Measurements from ENCODE around the gene MED13L.

Gene MED13L

DNA sequence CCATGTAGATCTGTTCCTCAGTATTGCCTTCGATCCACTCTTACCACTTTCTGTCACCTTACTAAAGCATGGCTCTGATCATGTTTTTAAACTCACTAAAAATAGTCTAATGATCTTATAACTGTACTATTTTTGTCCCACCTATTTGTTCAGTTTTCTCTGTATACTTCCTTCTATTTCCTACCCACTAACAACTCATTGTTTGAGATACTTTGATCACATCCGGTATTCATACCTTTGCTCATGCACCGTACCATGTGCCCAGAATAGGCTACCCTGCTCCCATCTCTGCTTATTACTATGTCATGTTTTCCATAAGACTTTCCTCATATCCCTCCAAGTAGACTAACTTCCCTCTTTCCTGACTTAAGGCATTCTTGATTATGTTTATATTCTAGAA lies 128.6 kb downstream of the MED13L start:
- Histone ChIP-seq H3K4me1 (ENCODE audit: insufficient read depth, low read length) (no peaks in the 10 kb centered on the region), H3K27ac (ENCODE audit: low read length) (no peak overlapping the region), H4K20me1 (ENCODE audit: insufficient read depth, low read length) (peaks cover 83% of the 10 kb centered on the region), H3K4me3 (ENCODE audit: low read depth in 1 of 2, low read length in 2 of 2) (no peak overlapping the region), H3K27me3 (ENCODE audit: insufficient read depth, low read length, poor library complexity) (no peaks in the 10 kb centered on the region), H3K9me3 (ENCODE audit: insufficient read depth, low read length, severe bottlenecking) (no peaks in the 10 kb centered on the region), H2AFZ (ENCODE audit: low read depth, low read length) (no peak overlapping the region), H3K4me2 (ENCODE audit: insufficient read depth, low read length) (no peak overlapping the region), H3K36me3 (ENCODE audit: insufficient read depth, low read length) (no peaks in the 10 kb centered on the region), H3K9ac (ENCODE audit: low read depth, low read length) (no peak overlapping the region), H3K79me2 (ENCODE audit: insufficient read depth, low read length) (peaks cover 98% of the 10 kb centered on the region)
- DNase-seq = no peak
- TF ChIP-seq, protein P1, sequence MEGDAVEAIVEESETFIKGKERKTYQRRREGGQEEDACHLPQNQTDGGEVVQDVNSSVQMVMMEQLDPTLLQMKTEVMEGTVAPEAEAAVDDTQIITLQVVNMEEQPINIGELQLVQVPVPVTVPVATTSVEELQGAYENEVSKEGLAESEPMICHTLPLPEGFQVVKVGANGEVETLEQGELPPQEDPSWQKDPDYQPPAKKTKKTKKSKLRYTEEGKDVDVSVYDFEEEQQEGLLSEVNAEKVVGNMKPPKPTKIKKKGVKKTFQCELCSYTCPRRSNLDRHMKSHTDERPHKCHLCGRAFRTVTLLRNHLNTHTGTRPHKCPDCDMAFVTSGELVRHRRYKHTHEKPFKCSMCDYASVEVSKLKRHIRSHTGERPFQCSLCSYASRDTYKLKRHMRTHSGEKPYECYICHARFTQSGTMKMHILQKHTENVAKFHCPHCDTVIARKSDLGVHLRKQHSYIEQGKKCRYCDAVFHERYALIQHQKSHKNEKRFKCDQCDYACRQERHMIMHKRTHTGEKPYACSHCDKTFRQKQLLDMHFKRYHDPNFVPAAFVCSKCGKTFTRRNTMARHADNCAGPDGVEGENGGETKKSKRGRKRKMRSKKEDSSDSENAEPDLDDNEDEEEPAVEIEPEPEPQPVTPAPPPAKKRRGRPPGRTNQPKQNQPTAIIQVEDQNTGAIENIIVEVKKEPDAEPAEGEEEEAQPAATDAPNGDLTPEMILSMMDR (IDR thresholded peaks at IDR 0.05; ENCODE audit: borderline replicate concordance, extremely low read depth, low read length, poor library complexity, severe bottlenecking) = no peak
- no peak for TF ChIP-seq EZH2 (IDR thresholded peaks at IDR 0.05; ENCODE audit: borderline replicate concordance, low read depth, low read length, severe bottlenecking)
- no peak for ATAC-seq (ENCODE audit: insufficient read depth, low read depth)

DNA sequence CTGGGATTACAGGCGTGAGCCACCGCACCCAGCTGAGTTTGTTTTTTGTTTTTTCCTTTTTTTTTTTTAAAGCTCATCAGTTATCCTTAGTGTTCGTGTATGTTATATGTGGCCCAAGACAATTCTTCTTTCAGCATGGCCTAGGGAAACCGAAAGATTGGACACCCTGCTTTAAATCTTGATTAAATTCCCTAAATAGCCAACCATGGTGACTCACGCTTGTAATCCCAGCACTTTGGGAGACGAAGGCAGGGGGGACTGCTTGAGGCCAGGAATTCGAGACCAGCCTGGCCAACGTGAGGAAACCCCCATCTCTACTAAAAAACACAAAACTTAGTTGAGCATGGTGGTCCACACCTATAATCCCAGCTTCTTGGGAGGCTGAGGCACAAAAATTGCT lies 131.1 kb downstream of the MED13L start:
- no peak overlapping the region for H3K4me3 ChIP-seq (ENCODE audit: low read depth in 1 of 2, low read length in 2 of 2)
- H3K79me2 ChIP-seq (ENCODE audit: insufficient read depth, low read length) = peaks cover 98% of the 10 kb centered on the region

DNA sequence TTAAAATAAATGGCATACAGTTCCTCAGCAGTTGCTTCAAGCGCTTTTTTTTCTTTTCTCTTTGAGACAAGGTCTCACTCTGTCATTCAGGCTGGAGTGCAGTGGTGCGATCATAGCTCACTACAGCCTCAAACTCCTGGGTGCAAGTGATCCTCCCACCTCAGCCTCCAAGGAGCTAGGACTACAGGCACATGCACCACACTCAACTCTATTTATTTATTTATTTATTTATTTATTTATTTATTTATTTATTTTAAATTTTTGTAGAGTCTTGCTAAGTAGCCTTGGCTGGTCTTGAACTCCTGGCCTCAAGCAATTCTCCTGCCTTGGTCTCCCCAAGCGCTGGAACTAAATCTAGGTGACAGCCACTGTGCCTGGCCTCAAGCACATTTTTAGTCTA lies 132.0 kb downstream of the MED13L start:
- DNase-seq (no peak), ATAC-seq (ENCODE audit: insufficient read depth, low read depth) (no peak)
- no peak overlapping the region for H3K9ac ChIP-seq (ENCODE audit: low read depth, low read length)
- no peak overlapping the region for H3K4me2 ChIP-seq (ENCODE audit: insufficient read depth, low read length)
- no peak overlapping the region for H3K4me3 ChIP-seq (ENCODE audit: low read depth in 1 of 2, low read length in 2 of 2)
- H2AFZ ChIP-seq (ENCODE audit: low read depth, low read length) = no peak overlapping the region
- H3K27ac ChIP-seq (ENCODE audit: low read length) = no peak overlapping the region
- no peaks in the 10 kb centered on the region for H3K36me3 ChIP-seq (ENCODE audit: insufficient read depth, low read length)
- no peaks in the 10 kb centered on the region for H3K4me1 ChIP-seq (ENCODE audit: insufficient read depth, low read length)
- H3K27me3 ChIP-seq (ENCODE audit: insufficient read depth, low read length, poor library complexity) = no peaks in the 10 kb centered on the region
- peaks cover 98% of the 10 kb centered on the region for H3K79me2 ChIP-seq (ENCODE audit: insufficient read depth, low read length)
- H4K20me1 ChIP-seq (ENCODE audit: insufficient read depth, low read length) = peaks cover 81% of the 10 kb centered on the region
- TF ChIP-seq EZH2 (IDR thresholded peaks at IDR 0.05; ENCODE audit: borderline replicate concordance, low read depth, low read length, severe bottlenecking) = no peak
- TF ChIP-seq, protein P1 (IDR thresholded peaks at IDR 0.05; ENCODE audit: borderline replicate concordance, extremely low read depth, low read length, poor library complexity, severe bottlenecking) = no peak
- no peaks in the 10 kb centered on the region for H3K9me3 ChIP-seq (ENCODE audit: insufficient read depth, low read length, severe bottlenecking)

More for the DNA sequence above, 131.1 kb downstream of the MED13L start:
- Histone ChIP-seq H4K20me1 (ENCODE audit: insufficient read depth, low read length) (peaks cover 84% of the 10 kb centered on the region), H3K4me2 (ENCODE audit: insufficient read depth, low read length) (no peak overlapping the region), H2AFZ (ENCODE audit: low read depth, low read length) (no peak overlapping the region), H3K9ac (ENCODE audit: low read depth, low read length) (no peak overlapping the region), H3K36me3 (ENCODE audit: insufficient read depth, low read length) (no peaks in the 10 kb centered on the region), H3K4me1 (ENCODE audit: insufficient read depth, low read length) (no peaks in the 10 kb centered on the region), H3K27ac (ENCODE audit: low read length) (no peak overlapping the region), H3K9me3 (ENCODE audit: insufficient read depth, low read length, severe bottlenecking) (no peaks in the 10 kb centered on the region), H3K27me3 (ENCODE audit: insufficient read depth, low read length, poor library complexity) (no peaks in the 10 kb centered on the region)
- ATAC-seq (ENCODE audit: insufficient read depth, low read depth) (no peak), DNase-seq (no peak)
- no peak for TF ChIP-seq EZH2 (IDR thresholded peaks at IDR 0.05; ENCODE audit: borderline replicate concordance, low read depth, low read length, severe bottlenecking)
- TF ChIP-seq, protein P1 (IDR thresholded peaks at IDR 0.05; ENCODE audit: borderline replicate concordance, extremely low read depth, low read length, poor library complexity, severe bottlenecking) = no peak

DNA sequence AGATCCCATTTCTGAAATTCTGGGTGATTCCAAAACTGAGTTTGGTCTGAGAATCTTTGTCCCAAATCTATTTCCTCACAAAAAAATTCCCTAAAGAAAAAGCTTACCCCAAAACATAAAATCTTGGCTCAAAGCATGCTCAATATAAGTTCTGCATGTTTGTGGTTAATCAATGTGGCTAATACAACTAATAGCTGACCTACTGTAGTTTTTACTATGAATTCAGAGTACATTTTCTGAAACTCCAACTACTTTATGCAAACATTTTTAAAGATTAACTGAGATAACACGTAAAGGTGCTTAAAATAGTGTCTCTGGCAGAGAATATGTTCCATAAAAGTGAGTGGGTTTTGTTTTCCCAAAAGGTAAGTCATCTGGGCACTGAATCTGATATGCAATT lies 133.1 kb downstream of the MED13L start:
- Histone ChIP-seq H4K20me1 (ENCODE audit: insufficient read depth, low read length) (peaks cover 82% of the 10 kb centered on the region), H3K36me3 (ENCODE audit: insufficient read depth, low read length) (no peaks in the 10 kb centered on the region), H2AFZ (ENCODE audit: low read depth, low read length) (no peak overlapping the region), H3K9ac (ENCODE audit: low read depth, low read length) (no peak overlapping the region), H3K4me3 (ENCODE audit: low read depth in 1 of 2, low read length in 2 of 2) (no peak overlapping the region), H3K9me3 (ENCODE audit: insufficient read depth, low read length, severe bottlenecking) (no peaks in the 10 kb centered on the region), H3K27me3 (ENCODE audit: insufficient read depth, low read length, poor library complexity) (no peaks in the 10 kb centered on the region), H3K79me2 (ENCODE audit: insufficient read depth, low read length) (peaks cover 98% of the 10 kb centered on the region), H3K27ac (ENCODE audit: low read length) (no peak overlapping the region), H3K4me2 (ENCODE audit: insufficient read depth, low read length) (no peak overlapping the region), H3K4me1 (ENCODE audit: insufficient read depth, low read length) (no peaks in the 10 kb centered on the region)
- TF ChIP-seq EZH2 (IDR thresholded peaks at IDR 0.05; ENCODE audit: borderline replicate concordance, low read depth, low read length, severe bottlenecking) = no peak
- TF ChIP-seq, protein P1 (IDR thresholded peaks at IDR 0.05; ENCODE audit: borderline replicate concordance, extremely low read depth, low read length, poor library complexity, severe bottlenecking) = no peak
- ATAC-seq (ENCODE audit: insufficient read depth, low read depth) (no peak), DNase-seq (no peak)

All from DND-41 (cell line).